Prostate gland (tissue), 2 donors: ENCODE data around the gene RAVER2. TPM values are rescaled to one million over a fixed set of nuclear protein-coding genes. Genes with fewer than 3 reads are reported as not detected.

Experiments
- DNase-seq: peaks from one replicate; pipeline ENCODE4 v3.0.0-alpha.2; 2019; ENCODE audit warnings: low spot score
- H3K27ac ChIP-seq, 2 donors: fragments of 200-600 bp; sonication (generic); 2 replicates each; pipeline ENCODE4 v1.5.1; 2017 to 2019
- H3K27me3 ChIP-seq: fragments of 200-600 bp; sonication (generic); replicated peaks from 2 replicates; pipeline ENCODE4 v1.5.1; 2019; ENCODE audit not compliant: insufficient read depth
- H3K36me3 ChIP-seq, 2 donors: fragments of 200-600 bp; sonication (generic); 1 replicate in 1 of 2; 2 replicates in 1 of 2; pipeline versions ENCODE4 v1.5.1 to v1.8.1; 2017 to 2019
- H3K4me1 ChIP-seq: fragments of 200-600 bp; sonication (generic); replicated peaks from 2 replicates; pipeline ENCODE4 v1.5.1; 2019
- H3K4me3 ChIP-seq, 2 donors: fragments of 200-600 bp; sonication (generic); 2 replicates each; pipeline ENCODE4 v1.5.1; 2017 to 2019
- H3K9me3 ChIP-seq: fragments of 200-600 bp; sonication (generic); 2 replicates; pipeline ENCODE4 v1.5.1; 2017
- CTCF ChIP-seq, 4 experiments: fragments of 200-600 bp in 2 of 4; fragments of 450-650 bp in 2 of 4; sonication (generic) in 2 of 4; IDR thresholded peaks; 1 replicate in 3 of 4; 2 replicates in 1 of 4; pipeline ENCODE4 v1.5.1; 2016 to 2019; ENCODE audit warnings: antibody characterized with exemption in 4 of 4, mild to moderate bottlenecking in 2 of 4, moderate library complexity in 2 of 4
- POLR2A ChIP-seq: fragments of 450-650 bp; IDR thresholded peaks from one replicate; pipeline ENCODE4 v1.6.1; 2016; ENCODE audit warnings: antibody characterized with exemption, mild to moderate bottlenecking
- POLR2AphosphoS5 ChIP-seq: sonication (generic); formaldehyde crosslinking; IDR thresholded peaks from one replicate; pipeline ENCODE4 v1.6.1; 2017; ENCODE audit warnings: antibody characterized with exemption
- WGBS: methylation state at CpG from one replicate; pipeline ENCODE4 v1.1.5; 2018; 5-methylcytosine and 5-hydroxymethylcytosine counted together
- intact Hi-C: fragments of 100-400 bp; cut with DNase I; formaldehyde crosslinking; loops from one replicate; pipeline ENCODE4 v1.14.2; 2022
- total RNA-seq, 2 donors: library from RNA; depleted of rRNA; stranded (reverse); fragments of >200 nt; gene quantifications; one replicate each; pipeline ENCODE4 v1.1.0, GENCODE V29; 2016

RAVER2 gene
- total RNA-seq, 2 donors from 2014 or later = 11.8 to 18.3 TPM

DNA sequence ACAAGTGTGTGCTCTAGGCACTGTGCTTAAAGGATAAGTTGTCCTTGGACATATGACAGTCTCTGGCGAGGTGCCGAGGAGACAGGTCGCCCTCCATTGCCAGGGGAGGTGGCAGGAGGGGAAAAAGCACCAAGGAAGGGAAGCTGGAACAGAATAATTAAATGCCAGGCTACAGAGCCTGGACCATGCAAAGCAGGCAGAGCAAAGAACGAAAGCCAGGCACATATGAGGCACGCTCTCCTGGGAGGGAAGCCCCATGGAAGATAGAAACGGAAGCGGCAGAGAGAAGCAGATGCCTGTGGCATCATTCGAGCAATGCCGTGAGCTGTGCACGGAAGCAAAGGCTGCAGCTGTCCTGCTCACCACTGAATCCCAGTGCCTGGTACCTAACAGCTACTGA, 130.2 kb downstream of the RAVER2 start:
- H3K36me3 ChIP-seq = peaks cover 0 to 7% of the 10 kb centered on the region in 2 donors
- H3K9me3 ChIP-seq = no peaks in the 10 kb centered on the region
- intact Hi-C loops = no loop called here
- no peaks in the 10 kb centered on the region for H3K27me3 ChIP-seq
- no peak overlapping the region for H3K4me3 ChIP-seq
- WGBS = 94% methylated on average over 10 of the region's 10 CpGs
- no peak overlapping the region for H3K27ac ChIP-seq
- no peak for DNase-seq
- TF ChIP-seq POLR2AphosphoS5 (no peak), POLR2A (no peak), CTCF (IDR thresholded peaks at IDR 0.05) (no peak)
- H3K4me1 ChIP-seq = no peaks in the 10 kb centered on the region

DNA sequence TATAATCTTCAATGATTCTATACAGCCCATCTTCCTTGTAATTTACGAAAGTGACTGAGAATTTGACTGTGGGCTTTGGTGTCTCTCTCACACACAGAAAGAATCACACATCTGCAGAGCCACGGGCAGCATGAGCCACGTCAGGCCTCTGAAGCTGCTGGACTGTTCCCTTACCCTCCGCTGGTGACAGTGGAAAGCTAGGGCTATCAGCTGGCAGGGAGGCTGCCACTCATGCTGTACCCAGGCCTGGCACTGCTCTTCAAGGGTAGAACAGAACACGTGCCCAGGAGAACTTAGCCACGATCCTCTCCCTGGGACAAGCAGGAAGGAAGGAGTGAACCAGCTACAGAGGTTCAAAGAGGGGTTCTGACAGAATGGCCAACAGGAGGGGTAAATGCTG, 130.7 kb downstream of the RAVER2 start:
- 89% methylated on average over 6 of the region's 6 CpGs for WGBS
- Histone ChIP-seq H3K4me1 (no peaks in the 10 kb centered on the region), H3K27me3 (no peaks in the 10 kb centered on the region), H3K27ac (no peak overlapping the region), H3K4me3 (no peak overlapping the region), H3K36me3 (peaks cover 0 to 7% of the 10 kb centered on the region in 2 donors), H3K9me3 (no peaks in the 10 kb centered on the region)
- intact Hi-C loops = no loop called here
- TF ChIP-seq CTCF (IDR thresholded peaks at IDR 0.05) = no peak
- TF ChIP-seq POLR2AphosphoS5 = no peak
- TF ChIP-seq POLR2A = no peak
- no peak for DNase-seq

DNA sequence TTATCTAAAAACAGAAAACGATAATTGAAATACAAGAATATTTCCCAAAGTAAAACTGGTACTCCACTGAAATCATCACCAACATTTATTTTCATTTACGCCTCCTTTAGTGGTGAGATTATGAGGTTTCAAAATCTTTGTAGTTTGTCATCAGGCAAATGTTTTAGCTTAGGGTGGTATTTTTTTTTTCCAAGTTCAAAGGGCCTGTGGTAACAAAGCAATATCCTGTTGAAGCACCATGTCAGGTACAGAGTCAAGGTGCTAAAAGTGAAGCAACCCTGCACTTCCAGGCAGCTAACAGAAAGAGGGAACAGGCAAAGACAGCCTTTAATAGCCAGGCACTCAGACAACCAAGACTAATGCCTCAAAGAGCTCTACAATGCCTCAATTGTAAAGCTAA, 132.3 kb downstream of the RAVER2 start:
- H3K4me1 ChIP-seq = no peaks in the 10 kb centered on the region
- TF ChIP-seq CTCF (IDR thresholded peaks at IDR 0.05) = no peak
- TF ChIP-seq POLR2A = no peak
- no peak for TF ChIP-seq POLR2AphosphoS5
- H3K27ac ChIP-seq = no peak overlapping the region
- intact Hi-C loops = no loop called here
- WGBS = 99% methylated on average over 2 of the region's 2 CpGs
- peaks cover 0 to 7% of the 10 kb centered on the region in 2 donors for H3K36me3 ChIP-seq
- no peak overlapping the region for H3K4me3 ChIP-seq
- DNase-seq = no peak
- no peaks in the 10 kb centered on the region for H3K27me3 ChIP-seq
- no peaks in the 10 kb centered on the region for H3K9me3 ChIP-seq

DNA sequence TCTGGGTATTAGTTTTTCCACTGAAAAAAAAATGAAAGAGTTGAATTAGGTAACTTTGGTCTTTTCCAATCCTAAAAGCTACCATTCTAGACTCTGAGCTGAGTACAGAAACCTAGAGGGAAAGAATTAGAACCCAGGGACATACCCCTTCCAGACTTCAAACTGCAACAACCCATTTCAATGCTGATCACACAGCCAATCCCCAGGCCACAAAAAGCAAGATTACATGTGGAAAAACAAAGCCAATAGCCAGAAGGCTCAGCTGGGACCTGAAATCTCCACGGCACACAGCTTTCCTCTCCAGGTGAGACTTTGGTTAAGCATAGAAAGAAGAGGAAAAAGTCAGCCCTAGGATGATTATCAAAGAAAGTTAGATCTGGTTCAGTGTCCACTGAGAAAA, 132.7 kb downstream of the RAVER2 start:
- H3K36me3 ChIP-seq = peaks cover 0 to 7% of the 10 kb centered on the region in 2 donors
- TF ChIP-seq POLR2AphosphoS5 = no peak
- TF ChIP-seq POLR2A = no peak
- no peak for TF ChIP-seq CTCF (IDR thresholded peaks at IDR 0.05)
- 96% methylated on average over 1 of the region's 1 CpG for WGBS

DNA sequence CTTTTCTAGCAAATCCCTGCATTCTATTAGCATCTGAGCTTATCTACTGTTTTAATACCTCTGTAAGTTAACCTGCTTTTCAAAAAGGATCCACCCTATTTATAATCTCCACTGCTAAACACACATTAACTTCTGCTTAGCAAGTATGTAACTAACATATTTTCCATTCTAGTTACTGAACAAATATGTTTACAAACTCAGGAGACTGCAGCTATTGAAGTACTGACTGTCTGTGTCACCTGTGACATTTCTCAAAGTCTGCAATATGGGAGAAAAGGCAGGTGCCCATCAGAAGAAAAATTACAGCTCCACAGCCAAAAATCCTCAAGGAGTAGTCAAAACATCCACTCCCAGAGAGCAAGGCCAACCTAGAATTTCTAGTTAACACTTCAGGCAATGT, 133.2 kb downstream of the RAVER2 start:
- no peaks in the 10 kb centered on the region for H3K4me1 ChIP-seq
- peaks cover 0 to 11% of the 10 kb centered on the region in 2 donors for H3K36me3 ChIP-seq
- TF ChIP-seq POLR2A (no peak), POLR2AphosphoS5 (no peak), CTCF (IDR thresholded peaks at IDR 0.05) (no peak)
- DNase-seq = no peak
- no peak overlapping the region for H3K27ac ChIP-seq
- H3K27me3 ChIP-seq = no peaks in the 10 kb centered on the region
- H3K4me3 ChIP-seq = no peak overlapping the region
- H3K9me3 ChIP-seq = no peaks in the 10 kb centered on the region
- intact Hi-C loops = no loop called here

More for the DNA sequence above, 132.7 kb downstream of the RAVER2 start:
- H3K27ac ChIP-seq = no peak overlapping the region
- no peak for DNase-seq
- H3K4me1 ChIP-seq = no peaks in the 10 kb centered on the region
- H3K4me3 ChIP-seq = no peak overlapping the region
- no peaks in the 10 kb centered on the region for H3K9me3 ChIP-seq
- no peaks in the 10 kb centered on the region for H3K27me3 ChIP-seq
- intact Hi-C loops = no loop called here
